Thoracic aorta (tissue), 2 donors: Measurements from ENCODE around the gene THRB. TPM values are rescaled to one million over a fixed set of nuclear protein-coding genes. Genes with fewer than 3 reads are reported as not detected.
"Not testable (repeated sequence)": the region's sequence is repeated elsewhere in the genome, so short reads cannot be mapped to it uniquely, and the experiment has no call there.

Experiments used
- ATAC-seq: fragments of 150-250 bp; one replicate; pipeline ENCODE4 v1.8.0; 2017; ENCODE audit warnings: low read depth; ENCODE audit not compliant: insufficient number of reproducible peaks, low FRiP score
- DNase-seq: peaks from one replicate; pipeline ENCODE4 v3.0.0-alpha.2; 2020; ENCODE audit warnings: low spot score
- H3K27ac ChIP-seq, 2 donors: fragments of 200-600 bp; sonication (generic); 1 replicate in 1 of 2; 2 replicates in 1 of 2; pipeline ENCODE4 v1.5.1; 2016; ENCODE audit warnings: mild to moderate bottlenecking in 2 of 2, moderate library complexity in 2 of 2
- H3K27me3 ChIP-seq: fragments of 200-600 bp; sonication (generic); replicated peaks from 2 replicates; pipeline ENCODE4 v1.6.0; 2016; ENCODE audit warnings: mild to moderate bottlenecking; ENCODE audit not compliant: insufficient read depth
- H3K36me3 ChIP-seq: fragments of 200-600 bp; sonication (generic); one replicate; pipeline ENCODE4 v1.5.1; 2016
- H3K4me1 ChIP-seq, 2 donors: fragments of 200-600 bp; sonication (generic); 1 replicate in 1 of 2; 2 replicates in 1 of 2; pipeline versions ENCODE4 v1.5.1 to v1.6.0; 2016; ENCODE audit warnings: low read depth in 2 of 2, mild to moderate bottlenecking in 1 of 2; ENCODE audit not compliant: control insufficient read depth in 1 of 2
- H3K4me3 ChIP-seq: fragments of 200-600 bp; sonication (generic); 2 replicates; pipeline ENCODE4 v1.5.1; 2016; ENCODE audit warnings: mild to moderate bottlenecking
- H3K9me3 ChIP-seq: fragments of 200-600 bp; sonication (generic); 2 replicates; pipeline ENCODE4 v1.5.1; 2016
- CTCF ChIP-seq: fragments of 200-600 bp; sonication (generic); IDR thresholded peaks from one replicate; pipeline ENCODE4 v1.5.1; 2019; ENCODE audit warnings: antibody characterized with exemption
- total RNA-seq, 2 donors: library from RNA; depleted of rRNA; stranded (reverse); fragments of >200 nt; gene quantifications; one replicate each; pipeline versions ENCODE4 v1.1.0 to v1.2.3, GENCODE V29; 2016

Gene THRB
- total RNA-seq, 2 donors from 2014 or later: 40.3 to 65.6 TPM

DNA sequence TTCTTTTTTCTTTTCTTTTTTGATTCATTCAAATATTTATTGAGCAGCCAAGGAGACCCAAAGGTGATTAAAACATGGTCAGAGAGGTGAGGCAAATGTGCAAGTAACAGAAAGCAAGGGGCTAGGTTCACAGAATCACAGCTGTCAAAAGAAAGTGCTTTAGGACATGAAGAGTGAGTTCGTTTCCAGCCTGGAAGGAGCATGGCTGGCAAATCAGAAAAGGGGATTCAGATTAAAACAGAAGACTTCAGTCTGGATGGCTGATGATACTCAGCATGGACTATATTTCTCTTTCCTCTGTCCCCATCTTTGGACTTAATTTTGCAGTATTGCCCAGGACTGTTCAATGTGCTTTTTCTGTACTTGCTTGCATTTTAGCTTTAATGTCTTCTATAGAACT, 398.4 kb downstream of the THRB start:
- ATAC-seq: no peak
- no peak for TF ChIP-seq CTCF
- H3K9me3 ChIP-seq: no peaks in the 10 kb centered on the region
- DNase-seq: no peak
- H3K36me3 ChIP-seq: no peaks in the 10 kb centered on the region
- peak overlapping the region; percentile 28 to 30 for H3K27ac ChIP-seq
- peaks cover 17 to 27% of the 10 kb centered on the region in 2 donors for H3K4me1 ChIP-seq
- no peaks in the 10 kb centered on the region for H3K27me3 ChIP-seq
- no peak overlapping the region for H3K4me3 ChIP-seq

- DNase-seq, H3K27ac ChIP-seq, ATAC-seq, H3K4me3 ChIP-seq, H3K27me3 ChIP-seq, H3K36me3 ChIP-seq, H3K9me3 ChIP-seq: not testable (repeated sequence)
- H3K4me1 ChIP-seq: peaks cover 17 to 27% of the 10 kb centered on the region in 2 donors
Measured at GRCh38 chr3:24094818-24095217, 399.8 kb downstream of the THRB start.

GRCh38 chr3:24088782-24089181, 405.9 kb downstream of the THRB start:
- no peaks in the 10 kb centered on the region for H3K9me3 ChIP-seq
- no peak for TF ChIP-seq CTCF

GRCh38 chr3:24087469-24087868, 407.2 kb downstream of the THRB start:
- H3K36me3 ChIP-seq: no peaks in the 10 kb centered on the region
- no peaks in the 10 kb centered on the region for H3K9me3 ChIP-seq
- H3K27ac ChIP-seq: peak overlapping the region; percentile 31 to 39
- H3K27me3 ChIP-seq: no peaks in the 10 kb centered on the region
- DNase-seq (no peak), ATAC-seq (no peak)
- H3K4me1 ChIP-seq: peaks cover 12 to 19% of the 10 kb centered on the region in 2 donors
- no peak overlapping the region for H3K4me3 ChIP-seq
- no peak for TF ChIP-seq CTCF

More at GRCh38 chr3:24088782-24089181, 405.9 kb downstream of the THRB start:
- H3K36me3 ChIP-seq: no peaks in the 10 kb centered on the region
- DNase-seq: no peak
- no peaks in the 10 kb centered on the region for H3K27me3 ChIP-seq
- H3K27ac ChIP-seq: no peak overlapping the region
- no peak for ATAC-seq
- peaks cover 12 to 19% of the 10 kb centered on the region in 2 donors for H3K4me1 ChIP-seq
- no peak overlapping the region for H3K4me3 ChIP-seq

GRCh38 chr3:24086617-24087404, 407.8 kb downstream of the THRB start:
- Histone ChIP-seq H3K9me3 (no peaks in the 10 kb centered on the region), H3K4me1 (peaks cover 12 to 19% of the 10 kb centered on the region in 2 donors), H3K27me3 (no peaks in the 10 kb centered on the region), H3K27ac (peak overlapping the region; percentile 31 to 39), H3K4me3 (peak overlapping the region; percentile 9), H3K36me3 (no peaks in the 10 kb centered on the region)
- ATAC-seq: no peak
- no peak for DNase-seq
- TF ChIP-seq CTCF: no peak
